Neural cell (in vitro differentiated cells): ENCODE measurements around the gene SCAANT1. TPM values are rescaled to one million over a fixed set of nuclear protein-coding genes. Genes with fewer than 3 reads are reported as not detected.

Source experiments
- H2AFZ ChIP-seq: fragments of 200-600, 300-800 bp; sonication (generic), shearing (Covaris generic); 2 replicates; pipeline ENCODE4 v1.6.0; 2014; ENCODE audit warnings: low read depth, mild to moderate bottlenecking, antibody characterized with exemption, low read length, moderate library complexity
- H3F3A ChIP-seq: fragments of 200-600 bp; shearing (Covaris generic); 2 replicates; pipeline ENCODE4 v1.6.1; 2016; ENCODE audit warnings: mild to moderate bottlenecking, moderate library complexity, mixed read lengths, antibody characterized with exemption, low read length; ENCODE audit not compliant: insufficient read depth, poor library complexity, severe bottlenecking
- H3K27ac ChIP-seq: fragments of 200-600, 300-800 bp; sonication (generic), shearing (Covaris generic); 2 replicates; pipeline ENCODE4 v1.5.1; 2014; ENCODE audit warnings: mild to moderate bottlenecking, low read length, moderate library complexity
- H3K27me3 ChIP-seq: fragments of 300-800, 200-600 bp; sonication (generic), shearing (Covaris generic); 2 replicates; pipeline ENCODE4 v1.6.0; 2014; ENCODE audit warnings: mild to moderate bottlenecking, low read depth, low read length, moderate library complexity; ENCODE audit not compliant: insufficient read depth
- H3K36me3 ChIP-seq: fragments of 300-800, 200-600 bp; sonication (generic), shearing (Covaris generic); 2 replicates; pipeline ENCODE4 v1.5.1; 2014; ENCODE audit warnings: mild to moderate bottlenecking, antibody characterized with exemption, low read length, moderate library complexity; ENCODE audit not compliant: insufficient read depth
- H3K4me2 ChIP-seq: fragments of 300-800, 200-600 bp; sonication (generic), shearing (Covaris generic); 2 replicates; pipeline ENCODE4 v1.6.0; 2014; ENCODE audit warnings: mild to moderate bottlenecking, low read length
- H3K4me3 ChIP-seq: fragments of 300-800, 200-600 bp; sonication (generic), shearing (Covaris generic); 2 replicates; pipeline ENCODE4 v1.5.1; 2014; ENCODE audit warnings: mild to moderate bottlenecking, low read length, moderate library complexity
- H3K79me2 ChIP-seq: fragments of 200-600 bp; shearing (Covaris generic); replicated peaks from 2 replicates; pipeline ENCODE4 v1.6.0; 2014; ENCODE audit warnings: mild to moderate bottlenecking, low read length, moderate library complexity; ENCODE audit not compliant: insufficient read depth
- H3K9ac ChIP-seq: fragments of 300-800, 200-600 bp; sonication (generic), shearing (Covaris generic); 2 replicates; pipeline ENCODE4 v1.6.1; 2016; ENCODE audit warnings: mild to moderate bottlenecking, low read length, mixed read lengths
- H3K9me2 ChIP-seq: fragments of 200-600 bp; shearing (Covaris generic); 2 replicates; pipeline ENCODE4 v1.6.1; 2016; ENCODE audit warnings: mild to moderate bottlenecking, low read length, mixed read lengths; ENCODE audit not compliant: insufficient read depth
- H3K9me3 ChIP-seq: fragments of 200-600, 300-800 bp; sonication (generic), shearing (Covaris generic); 2 replicates; pipeline ENCODE4 v1.6.1; 2016; ENCODE audit warnings: mild to moderate bottlenecking, mixed run types, low read length, moderate library complexity, mixed read lengths
- H4K20me1 ChIP-seq: fragments of 200-600 bp; shearing (Covaris generic); 2 replicates; pipeline ENCODE4 v1.6.1; 2016; ENCODE audit warnings: mild to moderate bottlenecking, mixed run types; ENCODE audit not compliant: insufficient read depth
- CTCF ChIP-seq: fragments of 450-650 bp; IDR thresholded peaks from 2 replicates; pipeline ENCODE4 v1.5.1; 2014; ENCODE audit warnings: antibody characterized with exemption, mild to moderate bottlenecking, moderate library complexity; ENCODE audit not compliant: poor library complexity, severe bottlenecking
- EP300 ChIP-seq: fragments of 450-650 bp; conservative IDR thresholded peaks from 2 replicates; pipeline ENCODE4 v1.6.1; 2014; ENCODE audit warnings: antibody characterized with exemption, mild to moderate bottlenecking, moderate library complexity; ENCODE audit not compliant: poor library complexity, severe bottlenecking
- EZH2 ChIP-seq: fragments of 200-600, 300-800 bp; shearing (Covaris generic), sonication (generic); IDR thresholded peaks from 2 replicates; pipeline ENCODE4 v1.6.1; 2014; ENCODE audit warnings: antibody characterized with exemption, low read length, borderline replicate concordance, mild to moderate bottlenecking; ENCODE audit not compliant: insufficient read depth, poor library complexity, severe bottlenecking
- MXI1 ChIP-seq: fragments of 450-650 bp; conservative IDR thresholded peaks from 2 replicates; pipeline ENCODE4 v1.6.1; 2014; ENCODE audit warnings: antibody characterized with exemption, mild to moderate bottlenecking; ENCODE audit not compliant: poor library complexity, severe bottlenecking
- POLR2AphosphoS5 ChIP-seq: IDR thresholded peaks from 2 replicates; pipeline ENCODE4 v1.6.1; 2012
- RAD21 ChIP-seq: fragments of 450-650 bp; conservative IDR thresholded peaks from 2 replicates; pipeline ENCODE4 v1.6.1; 2014; ENCODE audit warnings: antibody characterized with exemption, mild to moderate bottlenecking, moderate library complexity
- REST ChIP-seq: IDR thresholded peaks from 2 replicates; pipeline ENCODE4 v1.6.1; 2012; ENCODE audit warnings: borderline replicate concordance
- SMC3 ChIP-seq: fragments of 450-650 bp; conservative IDR thresholded peaks from 2 replicates; pipeline ENCODE4 v1.6.1; 2014; ENCODE audit warnings: antibody characterized with exemption, mild to moderate bottlenecking, moderate library complexity; ENCODE audit not compliant: poor library complexity
- TAF1 ChIP-seq: IDR thresholded peaks from 2 replicates; pipeline ENCODE4 v1.6.1; 2012; ENCODE audit warnings: low read depth
- polyA plus RNA-seq: library from polyadenylated mRNA; depleted of rRNA; stranded (reverse); fragments of >200 nt; gene quantifications from 2 replicates; pipeline ENCODE4 v1.2.3, GENCODE V29; 2014

Gene SCAANT1
- polyA plus RNA-seq, 1 donor from 2014 or later = not detected

GRCh38 chr3:63960048-63960711, 48.0 kb upstream of the SCAANT1 start:
- TF ChIP-seq CTCF (no peak), REST (no peak)
- no peak overlapping the region for H3K4me3 ChIP-seq
- no peak overlapping the region for H3K9ac ChIP-seq
- no peaks in the 10 kb centered on the region for H3K36me3 ChIP-seq
- no peak overlapping the region for H3K4me2 ChIP-seq
- no peaks in the 10 kb centered on the region for H3K79me2 ChIP-seq
- H3K27ac ChIP-seq = no peak overlapping the region
- H2AFZ ChIP-seq = no peak overlapping the region
- no peaks in the 10 kb centered on the region for H4K20me1 ChIP-seq
- no peaks in the 10 kb centered on the region for H3F3A ChIP-seq
- no peaks in the 10 kb centered on the region for H3K9me3 ChIP-seq
- H3K27me3 ChIP-seq = no peaks in the 10 kb centered on the region
- no peaks in the 10 kb centered on the region for H3K9me2 ChIP-seq

- H3F3A ChIP-seq = no peaks in the 10 kb centered on the region
- no peaks in the 10 kb centered on the region for H4K20me1 ChIP-seq
- TF ChIP-seq MXI1 (no peak), EP300 (no peak), EZH2 (no peak), TAF1 (no peak), RAD21 (no peak), REST (no peak), POLR2AphosphoS5 (no peak), SMC3 (no peak), CTCF (no peak)
- no peaks in the 10 kb centered on the region for H3K9me3 ChIP-seq
- no peak overlapping the region for H2AFZ ChIP-seq
- H3K4me3 ChIP-seq = no peak overlapping the region
- H3K27me3 ChIP-seq = no peaks in the 10 kb centered on the region
- H3K4me2 ChIP-seq = no peak overlapping the region
- no peak overlapping the region for H3K27ac ChIP-seq
- no peak overlapping the region for H3K9ac ChIP-seq
- no peaks in the 10 kb centered on the region for H3K9me2 ChIP-seq
- no peaks in the 10 kb centered on the region for H3K79me2 ChIP-seq
- H3K36me3 ChIP-seq = no peaks in the 10 kb centered on the region
Measured at GRCh38 chr3:63959146-63959545, 47.0 kb upstream of the SCAANT1 start.
